H9 (cell line): ENCODE data around the gene TMEM51. TPM values are rescaled to one million over a fixed set of nuclear protein-coding genes. Genes with fewer than 3 reads are reported as not detected.

ENCODE experiments used
- DNase-seq: peaks from one replicate; pipeline ENCODE4 v3.0.0-alpha.2; 2017
- H2AFZ ChIP-seq: one replicate; pipeline ENCODE4 v1.6.1; 2013; ENCODE audit warnings: mild to moderate bottlenecking, low read length, control low read depth, moderate library complexity
- H2AK5ac ChIP-seq: 2 replicates; pipeline ENCODE4 v1.6.1; 2013; ENCODE audit warnings: low read length, control low read depth, mixed read lengths; ENCODE audit not compliant: insufficient read length
- H2BK120ac ChIP-seq: one replicate; pipeline ENCODE4 v1.6.1; 2013; ENCODE audit warnings: low read depth, mild to moderate bottlenecking, low read length, control low read depth, inconsistent platforms; ENCODE audit not compliant: poor library complexity, severe bottlenecking
- H2BK12ac ChIP-seq: 2 replicates; pipeline ENCODE4 v1.6.1; 2013; ENCODE audit warnings: low read length, control low read depth, mixed read lengths, low read depth; ENCODE audit not compliant: insufficient read length
- H2BK15ac ChIP-seq: 2 replicates; pipeline ENCODE4 v1.6.1; 2013; ENCODE audit warnings: low read depth, low read length, control low read depth
- H2BK20ac ChIP-seq: one replicate; pipeline ENCODE4 v1.6.1; 2013; ENCODE audit warnings: low read depth, mild to moderate bottlenecking, low read length, control low read depth, inconsistent platforms; ENCODE audit not compliant: poor library complexity, severe bottlenecking
- H2BK5ac ChIP-seq: 2 replicates; pipeline ENCODE4 v1.6.1; 2013; ENCODE audit warnings: low read length, control low read depth, mixed read lengths; ENCODE audit not compliant: insufficient read length
- H3K14ac ChIP-seq: 2 replicates; pipeline ENCODE4 v1.6.1; 2013; ENCODE audit warnings: low read length, control low read depth; ENCODE audit not compliant: insufficient read depth
- H3K18ac ChIP-seq: 2 replicates; pipeline ENCODE4 v1.6.1; 2013; ENCODE audit warnings: low read depth, mild to moderate bottlenecking, mixed read lengths, low read length, control low read depth; ENCODE audit not compliant: insufficient read length
- H3K23ac ChIP-seq: 2 replicates; pipeline ENCODE4 v1.6.1; 2013; ENCODE audit warnings: low read length, control low read depth, mixed read lengths, low read depth; ENCODE audit not compliant: insufficient read length
- H3K23me2 ChIP-seq: 2 replicates; pipeline ENCODE4 v1.6.1; 2013; ENCODE audit warnings: low read depth, mild to moderate bottlenecking, mixed read lengths, low read length, control low read depth; ENCODE audit not compliant: insufficient read length, poor library complexity, severe bottlenecking
- H3K27ac ChIP-seq: 2 replicates; pipeline ENCODE4 v1.5.1; 2013; ENCODE audit warnings: low read length, control low read depth, mixed read lengths, low read depth; ENCODE audit not compliant: insufficient read length
- H3K27me3 ChIP-seq: 2 replicates; pipeline ENCODE4 v1.6.1; 2013; ENCODE audit warnings: low read length, control low read depth, inconsistent platforms; ENCODE audit not compliant: insufficient read depth
- H3K4ac ChIP-seq: 2 replicates; pipeline ENCODE4 v1.6.1; 2013; ENCODE audit warnings: low read depth, mild to moderate bottlenecking, control low read depth, inconsistent platforms, low read length, moderate library complexity
- H3K4me1 ChIP-seq: 2 replicates; pipeline ENCODE4 v1.6.1; 2013; ENCODE audit warnings: low read length, control low read depth, inconsistent platforms; ENCODE audit not compliant: insufficient read depth
- H3K4me2 ChIP-seq: 2 replicates; pipeline ENCODE4 v1.6.1; 2013; ENCODE audit warnings: low read length, control low read depth, mixed read lengths; ENCODE audit not compliant: insufficient read length, insufficient read depth
- H3K56ac ChIP-seq: 2 replicates; pipeline ENCODE4 v1.6.1; 2013; ENCODE audit warnings: low read depth, mild to moderate bottlenecking, mixed read lengths, low read length, control low read depth; ENCODE audit not compliant: insufficient read length
- H3K79me1 ChIP-seq: 2 replicates; pipeline ENCODE4 v1.6.1; 2013; ENCODE audit warnings: low read depth, mild to moderate bottlenecking, moderate library complexity, low read length, control low read depth, inconsistent platforms; ENCODE audit not compliant: insufficient read depth, poor library complexity, severe bottlenecking
- H3K79me2 ChIP-seq: 2 replicates; pipeline ENCODE4 v1.6.1; 2013; ENCODE audit warnings: low read length, control low read depth, inconsistent platforms; ENCODE audit not compliant: insufficient read depth
- H3K9ac ChIP-seq: 2 replicates; pipeline ENCODE4 v1.6.1; 2013; ENCODE audit warnings: low read length, control low read depth, mixed read lengths; ENCODE audit not compliant: insufficient read length; ENCODE audit errors: extremely low read depth
- H3K9me3 ChIP-seq: one replicate; pipeline ENCODE4 v1.6.1; 2013; ENCODE audit warnings: low read depth, low read length, inconsistent platforms; ENCODE audit not compliant: control insufficient read depth
- H3T11ph ChIP-seq: one replicate; pipeline ENCODE4 v1.6.1; 2013; ENCODE audit warnings: mild to moderate bottlenecking, low read length, control low read depth, inconsistent platforms
- H4K20me1 ChIP-seq: one replicate; pipeline ENCODE4 v1.6.1; 2013; ENCODE audit not compliant: control insufficient read depth, insufficient read length, insufficient read depth
- H4K5ac ChIP-seq: 2 replicates; pipeline ENCODE4 v1.6.1; 2013; ENCODE audit warnings: low read depth, mild to moderate bottlenecking, mixed read lengths, low read length, control low read depth; ENCODE audit not compliant: insufficient read length
- H4K8ac ChIP-seq: replicated peaks from 2 replicates; pipeline ENCODE4 v1.6.1; 2013; ENCODE audit warnings: low read length, control low read depth, mixed read lengths, low read depth; ENCODE audit not compliant: insufficient read length
- H4K91ac ChIP-seq: 2 replicates; pipeline ENCODE4 v1.6.1; 2013; ENCODE audit warnings: low read depth, mild to moderate bottlenecking, moderate library complexity, mixed read lengths, low read length, control low read depth; ENCODE audit not compliant: insufficient read length
- H3K27ac Mint-ChIP-seq, 3 experiments: 2 replicates in 2 of 3; 3 replicates in 1 of 3; pipeline ENCODE4 v1.8.0; 2020 to 2021; ENCODE audit warnings: mixed read lengths in 3 of 3, mild to moderate bottlenecking in 1 of 3, moderate library complexity in 1 of 3
- H3K27me3 Mint-ChIP-seq: 2 replicates; pipeline ENCODE4 v1.8.0; 2021; ENCODE audit warnings: low read depth, mild to moderate bottlenecking, moderate library complexity, mixed read lengths
- H3K36me3 Mint-ChIP-seq, 3 experiments: 2 replicates in 2 of 3; 3 replicates in 1 of 3; pipeline ENCODE4 v1.8.0; 2020 to 2021; ENCODE audit warnings: low read depth in 3 of 3, mixed read lengths in 3 of 3; ENCODE audit not compliant: insufficient read depth in 1 of 3
- H3K4me1 Mint-ChIP-seq, 2 experiments: 2 replicates each; pipeline ENCODE4 v1.8.0; 2020; ENCODE audit warnings: mixed read lengths in 2 of 2
- H3K4me3 Mint-ChIP-seq, 2 experiments: 2 replicates in 1 of 2; 3 replicates in 1 of 2; pipeline ENCODE4 v1.8.0; 2020 to 2021; ENCODE audit warnings: mild to moderate bottlenecking in 2 of 2, mixed read lengths in 2 of 2, moderate library complexity in 1 of 2
- H3K9me3 Mint-ChIP-seq, 2 experiments: 2 replicates in 1 of 2; 3 replicates in 1 of 2; pipeline ENCODE4 v1.8.0; 2020; ENCODE audit warnings: mild to moderate bottlenecking in 2 of 2, mixed read lengths in 2 of 2, moderate library complexity in 1 of 2
- WGBS: extraction: QIAGEN DNeasy Blood & Tissue Kit; methylation state at CpG from one replicate; pipeline ENCODE4 v1.1.7; 2013; ENCODE audit warnings: missing lambda C conversion rate, low lambda C conversion rate, mixed read lengths; ENCODE audit not compliant: insufficient read length; ENCODE audit errors: extremely low coverage; 5-methylcytosine and 5-hydroxymethylcytosine counted together
- total RNA-seq: library from RNA; stranded (reverse); gene quantifications from 2 replicates; pipeline ENCODE4 v1.2.1, GENCODE V29; 2021
- TF ChIP-seq, protein P1 (sequence below): fragments of 200-600 bp; sonication (generic); conservative IDR thresholded peaks from 3 replicates; pipeline ENCODE4 v1.8.0; 2021; ENCODE audit warnings: antibody characterized with exemption, mild to moderate bottlenecking

The TMEM51 gene
- total RNA-seq, 1 experiment from 2014 or later: 4.6 TPM

DNA sequence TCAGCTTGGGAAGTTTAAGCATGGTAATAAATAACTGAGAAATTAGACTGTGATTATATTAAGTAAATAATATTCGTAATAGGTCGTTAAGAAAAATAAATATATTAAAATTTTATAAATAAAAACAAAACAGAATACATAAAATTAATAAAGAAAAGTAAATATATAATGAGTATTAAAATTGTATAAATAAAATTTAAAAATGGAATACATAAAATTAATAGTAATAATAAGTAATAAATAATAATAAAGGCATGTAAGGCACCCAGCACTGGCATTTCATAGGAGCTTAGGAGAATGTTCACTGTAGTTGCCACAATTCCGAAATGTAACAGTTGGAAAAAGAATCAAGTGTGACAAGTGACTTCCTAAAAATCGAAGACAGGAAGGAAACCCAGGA, 47.7 kb downstream of the TMEM51 start:
- H3K14ac ChIP-seq: no peak overlapping the region
- no peaks in the 10 kb centered on the region; a peak in 1 of 7 replicates for H3K36me3 Mint-ChIP-seq

More for the DNA sequence above, 47.7 kb downstream of the TMEM51 start:
- Histone ChIP-seq H3K27ac (no peak overlapping the region), H3K18ac (no peak overlapping the region), H3K4me2 (no peak overlapping the region), H3K23me2 (no peaks in the 10 kb centered on the region), H2BK20ac (no peak overlapping the region), H3K79me2 (no peaks in the 10 kb centered on the region), H2AFZ (no peak overlapping the region), H2BK120ac (no peak overlapping the region), H2BK15ac (no peak overlapping the region), H3K9ac (no peak overlapping the region), H3K79me1 (no peaks in the 10 kb centered on the region), H3K27me3 (no peaks in the 10 kb centered on the region), H2BK5ac (no peak overlapping the region), H3K9me3 (no peaks in the 10 kb centered on the region), H3T11ph (no peak overlapping the region), H3K23ac (no peak overlapping the region), H2AK5ac (no peak overlapping the region), H3K4ac (no peak overlapping the region), H3K56ac (no peak overlapping the region), H3K4me1 (peaks cover 5% of the 10 kb centered on the region; the same call in 1 of the 2 replicates), H4K20me1 (no peaks in the 10 kb centered on the region), H4K8ac (no peak overlapping the region), H4K91ac (no peak overlapping the region), H4K5ac (no peak overlapping the region), H2BK12ac (no peak overlapping the region)
- no peaks in the 10 kb centered on the region for H3K9me3 Mint-ChIP-seq
- H3K4me3 Mint-ChIP-seq: no peak overlapping the region
- H3K27ac Mint-ChIP-seq: no peak overlapping the region; a peak in 1 of 7 replicates
- WGBS: no CpG with 5 or more reads among the region's 4 CpGs
- TF ChIP-seq, protein P1, sequence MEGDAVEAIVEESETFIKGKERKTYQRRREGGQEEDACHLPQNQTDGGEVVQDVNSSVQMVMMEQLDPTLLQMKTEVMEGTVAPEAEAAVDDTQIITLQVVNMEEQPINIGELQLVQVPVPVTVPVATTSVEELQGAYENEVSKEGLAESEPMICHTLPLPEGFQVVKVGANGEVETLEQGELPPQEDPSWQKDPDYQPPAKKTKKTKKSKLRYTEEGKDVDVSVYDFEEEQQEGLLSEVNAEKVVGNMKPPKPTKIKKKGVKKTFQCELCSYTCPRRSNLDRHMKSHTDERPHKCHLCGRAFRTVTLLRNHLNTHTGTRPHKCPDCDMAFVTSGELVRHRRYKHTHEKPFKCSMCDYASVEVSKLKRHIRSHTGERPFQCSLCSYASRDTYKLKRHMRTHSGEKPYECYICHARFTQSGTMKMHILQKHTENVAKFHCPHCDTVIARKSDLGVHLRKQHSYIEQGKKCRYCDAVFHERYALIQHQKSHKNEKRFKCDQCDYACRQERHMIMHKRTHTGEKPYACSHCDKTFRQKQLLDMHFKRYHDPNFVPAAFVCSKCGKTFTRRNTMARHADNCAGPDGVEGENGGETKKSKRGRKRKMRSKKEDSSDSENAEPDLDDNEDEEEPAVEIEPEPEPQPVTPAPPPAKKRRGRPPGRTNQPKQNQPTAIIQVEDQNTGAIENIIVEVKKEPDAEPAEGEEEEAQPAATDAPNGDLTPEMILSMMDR: no peak
- H3K4me1 Mint-ChIP-seq: peaks cover 34 to 46% of the 10 kb centered on the region in 2 experiments
- H3K27me3 Mint-ChIP-seq: no peaks in the 10 kb centered on the region
- no peak for DNase-seq
